K562 (cell line): Measurements from ENCODE around the gene GNAT3. TPM values are rescaled to one million over a fixed set of nuclear protein-coding genes. Genes with fewer than 3 reads are reported as not detected.

Source experiments
- ATAC-seq: fragments of 200-7000 bp; cut with Tn5 transposase; 3 replicates; pipeline ENCODE4 v1.9.1; 2020; ENCODE audit warnings: moderate library complexity
- BruUV-seq: library from RNA; stranded (reverse); fragments of 400-500 nt; replicated peaks from 2 replicates; lab custom pipeline; 2021; lab: Mats Ljungman, UMichigan
- CTCF ChIA-PET: fragments of 300-600 bp; formaldehyde crosslinking; extraction: SDS; loops from one replicate; lab custom pipeline; 2021; ENCODE audit warnings: low intra/inter-chr PET ratio; lab: Yijun Ruan, JAX
- POLR2A ChIA-PET: fragments of 300-600, 350-650 bp; sonication (Branson Sonifier 250); formaldehyde crosslinking; extraction: SDS; loops from one replicate; lab custom pipeline; 2021; ENCODE audit warnings: antibody characterized with exemption, inconsistent platforms; lab: Yijun Ruan, JAX
- DNase-seq, 4 experiments: peaks; one replicate each; pipeline versions ENCODE4 v3.0.0 to v3.0.0-alpha.2; 2011 to 2018; ENCODE audit warnings: low spot score in 3 of 4, mixed read lengths in 3 of 4; ENCODE audit errors: extremely low read depth in 1 of 4
- FAIRE-seq: peaks from 2 replicates; lab custom pipeline; 2011; peaks lifted over from hg19 to GRCh38; lab: Jason Lieb, UNC
- H2AFZ ChIP-seq: 2 replicates; pipeline ENCODE4 v1.6.0; 2011; ENCODE audit warnings: low read depth, low read length, control low read depth, inconsistent platforms
- H3K27ac ChIP-seq: fragments of 200-600 bp; 3 replicates; pipeline ENCODE4 v1.8.0; 2011; ENCODE audit warnings: low read depth, mild to moderate bottlenecking, control low read depth, inconsistent platforms, low read length, moderate library complexity, mixed read lengths; ENCODE audit errors: extremely low read depth
- H3K27me3 ChIP-seq, 2 experiments: fragments of 300-600 bp in 1 of 2; 2 replicates in 1 of 2; 3 replicates in 1 of 2; pipeline versions ENCODE4 v1.6.0 to v1.8.0; 2011; ENCODE audit warnings: inconsistent platforms in 2 of 2, low read length in 2 of 2, mild to moderate bottlenecking in 1 of 2, mixed read lengths in 1 of 2, moderate library complexity in 1 of 2; ENCODE audit not compliant: control insufficient read depth in 2 of 2, insufficient read depth in 2 of 2
- H3K36me3 ChIP-seq: fragments of 300-600 bp; 3 replicates; pipeline ENCODE4 v1.8.0; 2011; ENCODE audit warnings: mild to moderate bottlenecking, low read length, inconsistent platforms; ENCODE audit not compliant: control insufficient read depth, insufficient read depth
- H3K4me1 ChIP-seq, 2 experiments: fragments of 200-600 bp in 1 of 2; replicated peaks in 1 of 2; 2 replicates in 1 of 2; 3 replicates in 1 of 2; pipeline versions ENCODE4 v1.5.1 to v1.8.0; 2011; ENCODE audit warnings: inconsistent platforms in 2 of 2, low read length in 2 of 2, mild to moderate bottlenecking in 1 of 2, mixed read lengths in 1 of 2, moderate library complexity in 1 of 2; ENCODE audit not compliant: control insufficient read depth in 2 of 2, insufficient read depth in 2 of 2
- H3K4me2 ChIP-seq: 2 replicates; pipeline ENCODE4 v1.6.1; 2011; ENCODE audit warnings: low read length, control low read depth, inconsistent platforms, mixed read lengths; ENCODE audit not compliant: insufficient read depth
- H3K4me3 ChIP-seq: fragments of 200-600 bp; sonication (generic), shearing (Covaris generic); 2 replicates; pipeline ENCODE4 v1.5.1; 2016; ENCODE audit warnings: control low read depth, inconsistent platforms
- H3K79me2 ChIP-seq: fragments of 200-600 bp; 3 replicates; pipeline ENCODE4 v1.8.0; 2011; ENCODE audit warnings: low read length, inconsistent platforms; ENCODE audit not compliant: control insufficient read depth, insufficient read depth
- H3K9ac ChIP-seq, 2 experiments: 2 replicates each; pipeline versions ENCODE4 v1.6.0 to v1.6.1; 2011; ENCODE audit warnings: low read depth in 2 of 2, low read length in 2 of 2, control low read depth in 1 of 2, inconsistent platforms in 1 of 2, mild to moderate bottlenecking in 1 of 2, mixed read lengths in 1 of 2; ENCODE audit not compliant: insufficient read depth in 1 of 2
- H3K9me1 ChIP-seq: one replicate; pipeline ENCODE4 v1.6.0; 2011; ENCODE audit warnings: inconsistent platforms, mild to moderate bottlenecking, low read length, moderate library complexity; ENCODE audit not compliant: control insufficient read depth, insufficient read depth
- H3K9me3 ChIP-seq: replicated peaks from 2 replicates; pipeline ENCODE4 v1.5.1; 2011; ENCODE audit warnings: low read depth, low read length, inconsistent platforms; ENCODE audit not compliant: control insufficient read depth, insufficient read depth
- H4K20me1 ChIP-seq: replicated peaks from 2 replicates; pipeline ENCODE4 v1.6.1; 2011; ENCODE audit warnings: low read length, inconsistent platforms, mixed read lengths; ENCODE audit not compliant: control insufficient read depth, insufficient read depth
- ARID1B ChIP-seq: fragments of 450-650 bp; IDR thresholded peaks from 2 replicates; pipeline ENCODE4 v1.6.1; 2016; ENCODE audit warnings: antibody characterized with exemption, mild to moderate bottlenecking, inconsistent platforms
- ATF7 ChIP-seq: fragments of 450-650 bp; IDR thresholded peaks from 2 replicates; pipeline ENCODE4 v1.7.1; 2014; ENCODE audit warnings: mild to moderate bottlenecking, moderate library complexity
- C11orf30 ChIP-seq: fragments of 450-650 bp; IDR thresholded peaks from 2 replicates; pipeline ENCODE4 v1.6.1; 2016; ENCODE audit warnings: low read depth, mild to moderate bottlenecking
- DPF2 ChIP-seq: fragments of 450-650 bp; IDR thresholded peaks from 2 replicates; pipeline ENCODE4 v1.6.1; 2016
- ETS2 ChIP-seq: IDR thresholded peaks from 2 replicates; pipeline ENCODE4 v1.6.1; 2016; ENCODE audit warnings: borderline replicate concordance, missing genetic modification characterization, mild to moderate bottlenecking, moderate library complexity, missing compliant biosample characterization; ENCODE audit not compliant: poor library complexity, severe bottlenecking
- GATA2 ChIP-seq: sonication (generic); formaldehyde crosslinking; IDR thresholded peaks from 2 replicates; pipeline ENCODE4 v1.4.0; 2020; ENCODE audit warnings: mild to moderate bottlenecking, missing genetic modification reagents
- GTF2A2 ChIP-seq: IDR thresholded peaks from 2 replicates; pipeline ENCODE4 v1.6.1; 2016; ENCODE audit warnings: mild to moderate bottlenecking, missing genetic modification characterization, missing compliant biosample characterization
- PTRF ChIP-seq: fragments of 450-650 bp; IDR thresholded peaks from 2 replicates; pipeline ENCODE4 v1.6.1; 2016; ENCODE audit warnings: mild to moderate bottlenecking, missing genetic modification characterization, missing compliant biosample characterization
- RAD21 ChIP-seq, 2 experiments: fragments of 250-450 bp in 1 of 2; fragments of 450-650 bp in 1 of 2; sonication (Bioruptor Pico) in 1 of 2; formaldehyde crosslinking in 1 of 2; IDR thresholded peaks in 1 of 2; conservative IDR thresholded peaks in 1 of 2; 2 replicates each; pipeline versions ENCODE4 v1.4.0 to v1.8.0; 2020 to 2022; ENCODE audit warnings: mild to moderate bottlenecking in 2 of 2, moderate library complexity in 1 of 2
- YBX1 ChIP-seq: fragments of 450-650 bp; IDR thresholded peaks from 2 replicates; pipeline ENCODE4 v1.7.1; 2016; ENCODE audit warnings: mild to moderate bottlenecking
- ZBED1 ChIP-seq: IDR thresholded peaks from 2 replicates; pipeline ENCODE4 v1.6.1; 2014
- ZBTB5 ChIP-seq: fragments of 450-650 bp; IDR thresholded peaks from 2 replicates; pipeline ENCODE4 v1.6.1; 2017; ENCODE audit warnings: antibody characterized with exemption
- ZBTB7A ChIP-seq: IDR thresholded peaks from 2 replicates; pipeline ENCODE4 v1.6.1; 2011; ENCODE audit warnings: low read depth, mild to moderate bottlenecking, low read length, moderate library complexity, borderline replicate concordance; ENCODE audit not compliant: control insufficient read depth
- ZNF133 ChIP-seq: fragments of 250-450 bp; sonication (Bioruptor Pico); IDR thresholded peaks from 2 replicates; pipeline ENCODE4 v1.4.0; 2020; ENCODE audit warnings: mild to moderate bottlenecking
- ZNF253 ChIP-seq: fragments of 250-450 bp; sonication (Bioruptor Pico); conservative IDR thresholded peaks from 2 replicates; pipeline ENCODE4 v1.6.1; 2021; ENCODE audit warnings: mild to moderate bottlenecking
- WGBS: fragments of 100-300 bp; shearing (Covaris generic); methylation state at CpG from one replicate; pipeline ENCODE4 v1.1.6; 2016; ENCODE audit warnings: low coverage, mixed read lengths; ENCODE audit not compliant: insufficient coverage; ENCODE audit errors: missing lambda C conversion rate; 5-methylcytosine and 5-hydroxymethylcytosine counted together
- in situ Hi-C: fragments of 300-500 bp; cut with MboI; formaldehyde crosslinking; loops from 4 replicates; pipeline ENCODE4 v1.15.0; 2018; ENCODE audit warnings: inconsistent platforms, mixed read lengths
- intact Hi-C: fragments of 100-400 bp; cut with micrococcal nuclease; formaldehyde crosslinking; loops from 2 replicates; pipeline ENCODE4 v1.14.2; 2022
- polyA plus RNA-seq, 8 experiments: library from polyadenylated mRNA; depleted of rRNA in 4 of 8; stranded (reverse) in 5 of 8; unstranded in 3 of 8; fragments of >200 nt; fragmentation: Nextera tagmentation in 2 of 8; fragmentation: Illumina TruSeq in 1 of 8; extraction: Ambion mirVana in 2 of 8; extraction: Trizol in 1 of 8; gene quantifications; 2 replicates each; pipeline versions ENCODE4 v1.2.1 to v1.2.3, GENCODE V29; 2011 to 2014; ENCODE audit warnings: inconsistent platforms in 1 of 8, missing spikeins in 1 of 8
- total RNA-seq, 7 experiments: library from RNA; depleted of rRNA in 6 of 7; stranded (reverse); fragments of >200 nt in 6 of 7; fragmentation: Illumina TruSeq in 2 of 7; extraction: Trizol in 2 of 7; gene quantifications; 2 replicates each; pipeline versions ENCODE4 v1.2.1 to v1.2.3, GENCODE V29; 2011 to 2021; ENCODE audit warnings: low replicate concordance in 1 of 7
- TF ChIP-seq, protein P1 (sequence below): fragments of 450-650 bp; formaldehyde crosslinking; IDR thresholded peaks from 2 replicates; pipeline ENCODE4 v1.4.0; 2022; ENCODE audit warnings: mild to moderate bottlenecking, moderate library complexity

GNAT3 gene
- total and polyA plus RNA-seq, 9 of the 15 experiments (the other 6 are each of a cell fraction or from before 2014, with no cell fraction given) = not detected

DNA sequence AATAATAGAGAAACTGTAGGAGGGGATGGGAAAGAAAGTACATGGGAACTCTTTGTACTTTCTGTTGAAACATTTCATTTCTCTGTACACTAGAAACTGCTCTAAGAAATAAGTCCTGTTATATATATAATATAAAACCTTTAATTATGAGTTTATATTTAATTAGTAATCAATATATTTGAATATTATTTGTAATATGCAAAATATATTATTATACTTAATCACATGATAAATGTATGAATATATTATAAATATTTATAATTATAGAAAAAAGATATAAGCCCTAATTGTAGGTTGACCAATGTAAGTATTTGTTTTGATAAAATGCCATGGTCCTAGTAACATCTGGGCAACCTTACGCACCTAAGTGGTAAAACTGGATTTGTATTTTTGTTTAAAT is 51.0 kb downstream of the GNAT3 start:
- Histone ChIP-seq H3K36me3 (no peaks in the 10 kb centered on the region), H3K4me1 (no peaks in the 10 kb centered on the region), H3K9me1 (no peaks in the 10 kb centered on the region), H3K27me3 (no peaks in the 10 kb centered on the region), H4K20me1 (no peaks in the 10 kb centered on the region), H2AFZ (no peak overlapping the region), H3K4me3 (no peak overlapping the region), H3K9ac (no peak overlapping the region), H3K9me3 (no peaks in the 10 kb centered on the region), H3K27ac (no peak overlapping the region), H3K79me2 (no peaks in the 10 kb centered on the region)
- no peak for DNase-seq
- no TSS peak for BruUV-seq
- WGBS = 4% methylated on average over 1 of the region's 1 CpG
- FAIRE-seq = no peak
- in situ Hi-C loops (no loop called here), intact Hi-C loops (no loop called here)
- ChIA-PET CTCF (interaction anchor here (0.7 kb wide), 1 partner anchor 1090 kb away, joined by 3 read pairs; no protein-coding TSS in a partner anchor), POLR2A (no interaction called here)
- no peak for ATAC-seq
- TF ChIP-seq RAD21 (CRISPR knock-in tag; conservative IDR thresholded peaks at IDR 0.05 in 1 of 2, IDR thresholded peaks at IDR 0.05 in 1 of 2) (no peak), ZBTB5 (no peak), YBX1 (no peak), ZBTB7A (no peak), ZNF133 (CRISPR knock-in tag) (no peak), DPF2 (no peak), ARID1B (no peak), PTRF (tag) (no peak), ATF7 (no peak), ETS2 (no peak), GATA2 (no peak), C11orf30 (no peak), ZBED1 (no peak), GTF2A2 (tag) (no peak), ZNF253 (CRISPR knock-in tag) (no peak)
- TF ChIP-seq, protein P1, sequence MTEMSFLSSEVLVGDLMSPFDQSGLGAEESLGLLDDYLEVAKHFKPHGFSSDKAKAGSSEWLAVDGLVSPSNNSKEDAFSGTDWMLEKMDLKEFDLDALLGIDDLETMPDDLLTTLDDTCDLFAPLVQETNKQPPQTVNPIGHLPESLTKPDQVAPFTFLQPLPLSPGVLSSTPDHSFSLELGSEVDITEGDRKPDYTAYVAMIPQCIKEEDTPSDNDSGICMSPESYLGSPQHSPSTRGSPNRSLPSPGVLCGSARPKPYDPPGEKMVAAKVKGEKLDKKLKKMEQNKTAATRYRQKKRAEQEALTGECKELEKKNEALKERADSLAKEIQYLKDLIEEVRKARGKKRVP (CRISPR knock-in tag) = no peak
- TF ChIP-seq, all 486 proteins: peak for 0
- no peak overlapping the region for H3K4me2 ChIP-seq
